ENCODE measurements around the gene ATP8B4. TPM values are rescaled to one million over a fixed set of nuclear protein-coding genes. Genes with fewer than 3 reads are reported as not detected.

The ATP8B4 gene
- total and polyA plus RNA-seq, 2 donors (not counting 3 experiments of a cell fraction or from before 2014, with no cell fraction given) = not detected

GRCh38 chr15:50113187-50113505 lies 5.9 kb downstream of the ATP8B4 start:
- DNase-seq (ENCODE audit: low read depth, low spot score) = no peak
- Histone ChIP-seq H3K9ac (replicated peaks; ENCODE audit: extremely low read depth, insufficient read depth, low read length) (no peak overlapping the region), H3K79me2 (ENCODE audit: control insufficient read depth, insufficient read depth, low read length) (no peaks in the 10 kb centered on the region), H3K27ac (ENCODE audit: insufficient read depth, low read depth, low read length) (no peak overlapping the region), H2AFZ (ENCODE audit: low read depth, low read length) (no peak overlapping the region), H4K20me1 (replicated peaks; ENCODE audit: control insufficient read depth, extremely low read depth, insufficient read depth, low read length) (no peaks in the 10 kb centered on the region), H3K9me3 (replicated peaks; ENCODE audit: control insufficient read depth, insufficient read depth, low read length) (no peaks in the 10 kb centered on the region), H3K36me3 (ENCODE audit: control insufficient read depth in 2 of 2, extremely low read depth in 1 of 2, insufficient read depth in 2 of 2, low read length in 2 of 2) (no peaks in the 10 kb centered on the region), H3K4me3 (replicated peaks in 1 of 3; ENCODE audit: insufficient read depth in 1 of 3, low read depth in 1 of 3, low read length in 3 of 3) (no peak overlapping the region), H3K4me1 (ENCODE audit: control insufficient read depth, extremely low read depth, insufficient read depth, low read length) (no peaks in the 10 kb centered on the region), H3K9me1 (replicated peaks; ENCODE audit: control insufficient read depth, extremely low read depth, insufficient read depth, low read length) (no peaks in the 10 kb centered on the region), H3K4me2 (ENCODE audit: insufficient read depth, low read length) (no peak overlapping the region), H3K27me3 (ENCODE audit: control insufficient read depth in 2 of 2, insufficient read depth in 2 of 2, low read length in 2 of 2) (peaks cover 7 to 16% of the 10 kb centered on the region in 2 experiments)
- dilution Hi-C loops (cut with MboI; ENCODE audit: extremely low pct_ligation_motif_present, low sequenced_read_pairs) (no loop called here), intact Hi-C loops (cut with micrococcal nuclease) (no loop called here)
- POLR2A ChIA-PET = no interaction called here
- no peak for TF ChIP-seq FOS (IDR thresholded peaks at IDR 0.05; ENCODE audit: borderline replicate concordance, insufficient read depth, low read length)
- TF ChIP-seq EZH2 (IDR thresholded peaks at IDR 0.05; ENCODE audit: borderline replicate concordance, low read depth, low read length, severe bottlenecking) = no peak
- no peak for TF ChIP-seq GATA2 (IDR thresholded peaks at IDR 0.05; ENCODE audit: insufficient read depth, insufficient read length, low read depth, low read length)
- TF ChIP-seq POLR2A (IDR thresholded peaks at IDR 0.05; ENCODE audit: low read depth, low read length) = no peak
- TF ChIP-seq MYC (IDR thresholded peaks at IDR 0.05; ENCODE audit: low read depth, low read length) = no peak
- TF ChIP-seq JUN (IDR thresholded peaks at IDR 0.05; ENCODE audit: borderline replicate concordance, insufficient read depth, insufficient read length, low read depth) = no peak
- no peak for TF ChIP-seq POLR2AphosphoS5 (IDR thresholded peaks at IDR 0.05; ENCODE audit: insufficient read depth, low read depth, low read length)
- no peak for TF ChIP-seq CTCF (IDR thresholded peaks at IDR 0.05; ENCODE audit: extremely low read depth in 1 of 2, insufficient read depth in 1 of 2, low read depth in 1 of 2, low read length in 2 of 2)
- TF ChIP-seq MAX (IDR thresholded peaks at IDR 0.05; ENCODE audit: insufficient read depth, insufficient read length) = no peak
- no TSS peak for BruUV-seq (replicated peaks)
- no peak for FAIRE-seq
- CTCF ChIA-PET = no interaction called here

Measured in endothelial cell of umbilical vein (primary cell).